ENCODE results near the gene SRCIN1. TPM values are rescaled to one million over a fixed set of nuclear protein-coding genes. Genes with fewer than 3 reads are reported as not detected.

Gene SRCIN1
- total and polyA plus RNA-seq, 7 donors, result 0.04 to 0.39 (median 0.16) TPM; not detected in 1

GRCh38 chr17:38617967-38618760, 12.4 kb upstream of the SRCIN1 start:
- H3K27me3 ChIP-seq (ENCODE audit: insufficient read depth in 3 of 3, low read length in 2 of 3), result peaks cover 0 to 23% (median 5%) of the 10 kb centered on the region in 3 donors
- H3K9me3 ChIP-seq, result no peaks in the 10 kb centered on the region
- DNase-seq (no peak), ATAC-seq (no peak)
- no peaks in the 10 kb centered on the region for H3K36me3 ChIP-seq (ENCODE audit: insufficient read depth in 1 of 2, low read depth in 1 of 2)
- no peak for TF ChIP-seq CTCF (IDR thresholded peaks at IDR 0.05)
- intact Hi-C loops (cut with DNase I), result no loop called here
- H3K27ac ChIP-seq, result no peak overlapping the region
- no peak overlapping the region for H3K4me3 ChIP-seq
- WGBS, 3 donors, result 89 to 91% (median 90%) methylated on average over 10 to 11 of the region's 11 CpGs
- H3K4me1 ChIP-seq, result no peaks in the 10 kb centered on the region

GRCh38 chr17:38617074-38617860, 11.5 kb upstream of the SRCIN1 start:
- WGBS, 3 donors, result 54 to 77% (median 67%) methylated on average over 19 of the region's 19 CpGs
- DNase-seq (no peak), ATAC-seq (no peak)

GRCh38 chr17:38616361-38616760, 10.6 kb upstream of the SRCIN1 start:
- no peak overlapping the region for H3K4me3 ChIP-seq
- H3K36me3 ChIP-seq (ENCODE audit: insufficient read depth in 1 of 2, low read depth in 1 of 2), result no peaks in the 10 kb centered on the region
- peaks cover 0 to 15% (median 5%) of the 10 kb centered on the region in 3 donors for H3K27me3 ChIP-seq (ENCODE audit: insufficient read depth in 3 of 3, low read length in 2 of 3)
- intact Hi-C loops (cut with DNase I), result no loop called here
- DNase-seq (no peak), ATAC-seq (no peak)
- peaks cover 4% of the 10 kb centered on the region for H3K9me3 ChIP-seq
- no peaks in the 10 kb centered on the region for H3K4me1 ChIP-seq
- WGBS, 3 donors, result 73 to 78% (median 74%) methylated on average over 5 of the region's 5 CpGs
- TF ChIP-seq CTCF (IDR thresholded peaks at IDR 0.05), result no peak
- H3K27ac ChIP-seq, result no peak overlapping the region

More at GRCh38 chr17:38617074-38617860, 11.5 kb upstream of the SRCIN1 start:
- H3K36me3 ChIP-seq (ENCODE audit: insufficient read depth in 1 of 2, low read depth in 1 of 2), result no peaks in the 10 kb centered on the region
- H3K27ac ChIP-seq, result no peak overlapping the region
- H3K4me1 ChIP-seq, result no peaks in the 10 kb centered on the region
- H3K27me3 ChIP-seq (ENCODE audit: insufficient read depth in 3 of 3, low read length in 2 of 3), result peaks cover 0 to 15% (median 5%) of the 10 kb centered on the region in 3 donors
- intact Hi-C loops (cut with DNase I), result no loop called here
- H3K4me3 ChIP-seq, result no peak overlapping the region
- H3K9me3 ChIP-seq, result no peaks in the 10 kb centered on the region
- no peak for TF ChIP-seq CTCF (IDR thresholded peaks at IDR 0.05)

- WGBS, 3 donors, result 64 to 74% (median 73%) methylated on average over 7 of the region's 7 CpGs
- ATAC-seq (peak in 1 of 4 donors; percentile 60), DNase-seq (no peak)
- no peak overlapping the region for H3K27ac ChIP-seq
- H3K4me1 ChIP-seq, result no peaks in the 10 kb centered on the region
- TF ChIP-seq CTCF (IDR thresholded peaks at IDR 0.05), result no peak
- H3K4me3 ChIP-seq, result no peak overlapping the region
- peaks cover 4% of the 10 kb centered on the region for H3K9me3 ChIP-seq
- intact Hi-C loops (cut with DNase I), result no loop called here
- H3K36me3 ChIP-seq (ENCODE audit: insufficient read depth in 1 of 2, low read depth in 1 of 2), result no peaks in the 10 kb centered on the region
- peaks cover 0 to 8% (median 2%) of the 10 kb centered on the region in 3 donors for H3K27me3 ChIP-seq (ENCODE audit: insufficient read depth in 3 of 3, low read length in 2 of 3)
These were observed 8.4 kb upstream of the SRCIN1 start for GRCh38 chr17:38613981-38614779.

Measured in psoas muscle (tissue), 8 donors.